HuH-7.5 (cell line): ENCODE measurements around the gene GALNT18.
A peak's percentile ranks its signal among the peaks of the same experiment; 100 is the strongest.
"Not testable (repeated sequence)": the region's sequence is repeated elsewhere in the genome, so short reads cannot be mapped to it uniquely, and the experiment has no call there.

Source experiments
- DNase-seq: peaks from one replicate; pipeline ENCODE4 v3.0.0; 2011; ENCODE audit warnings: low spot score

Gene GALNT18

GRCh38 chr11:11458485-11458884 lies 163.3 kb downstream of the GALNT18 start:
- no peak for DNase-seq

DNA sequence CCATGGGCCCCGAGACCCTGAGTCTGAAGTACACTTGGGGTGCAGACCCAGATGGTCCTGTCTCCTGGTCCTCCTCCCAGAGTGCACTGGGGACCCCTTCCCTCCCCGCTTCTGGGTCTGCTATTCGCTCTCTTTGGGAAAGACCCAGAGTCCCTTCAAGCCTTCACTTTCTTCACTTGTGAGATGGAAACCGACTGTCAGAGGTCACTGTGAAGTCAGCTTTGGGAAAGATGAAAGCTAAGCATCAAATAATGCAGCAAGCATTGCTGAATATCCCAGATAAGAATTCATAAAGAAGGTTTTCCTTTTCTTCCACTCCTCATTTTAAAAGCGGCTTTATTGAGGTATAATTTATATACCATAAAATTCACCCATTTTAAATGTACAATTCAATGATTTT lies 163.8 kb downstream of the GALNT18 start:
- DNase-seq, result no peak

DNA sequence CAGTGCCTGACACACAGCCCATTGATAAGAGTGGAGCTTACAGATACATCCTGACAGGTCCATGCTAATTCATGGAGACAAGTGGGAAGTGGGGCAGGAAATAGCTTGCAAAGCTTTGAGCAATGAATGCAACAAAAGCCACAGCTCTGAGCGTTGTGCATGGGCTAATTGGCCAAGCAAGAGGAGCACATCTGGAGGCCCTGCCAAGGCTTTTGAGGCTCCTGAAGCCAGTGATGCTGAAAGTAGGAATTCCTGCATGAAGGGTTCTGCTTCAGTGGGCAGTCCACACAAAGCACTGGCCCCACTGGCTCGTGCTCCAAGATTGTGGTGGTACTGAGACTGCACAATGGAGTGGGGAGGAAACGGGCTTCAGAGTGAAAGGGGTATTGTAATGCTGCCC lies 164.9 kb downstream of the GALNT18 start:
- no peak for DNase-seq

GRCh38 chr11:11454671-11455223 lies 167.1 kb downstream of the GALNT18 start:
- DNase-seq, result no peak

DNA sequence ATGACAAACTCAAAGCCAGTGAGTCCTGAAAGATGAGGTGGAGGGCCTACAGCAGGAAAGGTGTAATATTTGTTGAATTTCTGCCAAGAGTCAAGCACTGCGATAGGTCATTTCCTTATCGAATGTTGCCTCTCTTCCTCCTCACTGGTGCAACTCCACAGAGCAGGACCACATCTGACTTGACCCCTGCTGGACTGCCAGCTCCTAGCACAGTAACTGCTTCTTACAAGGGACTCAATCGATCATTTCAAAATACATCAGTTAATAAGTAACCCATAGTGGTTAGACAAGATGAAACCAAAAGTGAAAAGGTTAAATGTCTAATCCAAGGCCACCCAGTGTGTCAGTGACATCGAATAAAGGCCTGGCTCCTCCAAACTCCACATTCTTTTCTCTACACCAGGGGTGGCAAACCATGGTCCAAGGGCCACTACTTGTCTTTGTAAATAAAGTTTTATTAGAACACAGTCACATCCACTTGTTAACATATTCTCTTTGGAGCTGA lies 170.3 kb downstream of the GALNT18 start:
- DNase-seq, result peak; percentile 19

- no peak for DNase-seq
These were observed 171.0 kb downstream of the GALNT18 start for GRCh38 chr11:11450744-11451362.

- no peak for DNase-seq
These were observed 172.5 kb downstream of the GALNT18 start for GRCh38 chr11:11449327-11449726.

DNA sequence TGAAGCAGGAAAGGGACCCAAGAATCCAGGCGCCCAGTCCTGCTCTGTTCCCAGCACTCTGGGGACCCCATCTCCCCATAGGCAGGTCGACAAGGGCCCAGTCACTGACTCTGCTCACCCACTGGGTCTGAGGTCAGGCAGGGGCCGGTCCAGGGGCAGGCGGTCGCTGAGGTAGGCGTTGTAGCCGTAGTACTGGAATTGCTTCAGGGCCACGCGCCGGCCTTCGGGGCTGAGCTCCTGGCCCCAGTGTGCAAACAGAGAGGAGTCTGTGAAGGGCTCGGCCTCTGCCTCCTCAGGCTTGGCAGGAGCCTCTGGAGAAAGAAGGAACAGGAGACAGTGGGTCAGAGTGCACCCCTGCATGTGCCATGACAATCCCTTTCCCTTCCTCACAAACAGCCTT lies 173.2 kb downstream of the GALNT18 start:
- DNase-seq, result no peak

GRCh38 chr11:11447601-11448000 lies 174.2 kb downstream of the GALNT18 start:
- not testable (repeated sequence) for DNase-seq

DNA sequence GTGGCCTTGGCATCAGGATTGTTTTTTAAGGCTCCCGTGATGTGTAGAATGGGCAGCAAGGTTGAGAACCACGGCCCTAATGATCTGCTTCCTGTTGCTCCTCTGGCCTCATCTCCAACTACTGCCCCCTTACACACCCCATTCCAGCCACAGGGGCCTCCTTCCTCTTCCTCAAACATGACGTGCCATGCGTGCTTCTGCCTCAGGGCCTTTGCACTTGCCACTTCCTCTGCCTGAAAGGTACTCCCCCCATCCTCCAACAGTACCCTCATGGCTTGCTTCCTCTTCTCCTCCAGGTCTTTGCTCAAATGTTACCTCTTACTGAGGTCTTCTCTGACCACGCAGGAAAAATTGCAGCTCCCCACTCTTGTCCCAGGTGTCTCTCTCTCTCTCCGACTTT lies 174.8 kb downstream of the GALNT18 start:
- no peak for DNase-seq

GRCh38 chr11:11446564-11446963 lies 175.2 kb downstream of the GALNT18 start:
- DNase-seq, result no peak

DNA sequence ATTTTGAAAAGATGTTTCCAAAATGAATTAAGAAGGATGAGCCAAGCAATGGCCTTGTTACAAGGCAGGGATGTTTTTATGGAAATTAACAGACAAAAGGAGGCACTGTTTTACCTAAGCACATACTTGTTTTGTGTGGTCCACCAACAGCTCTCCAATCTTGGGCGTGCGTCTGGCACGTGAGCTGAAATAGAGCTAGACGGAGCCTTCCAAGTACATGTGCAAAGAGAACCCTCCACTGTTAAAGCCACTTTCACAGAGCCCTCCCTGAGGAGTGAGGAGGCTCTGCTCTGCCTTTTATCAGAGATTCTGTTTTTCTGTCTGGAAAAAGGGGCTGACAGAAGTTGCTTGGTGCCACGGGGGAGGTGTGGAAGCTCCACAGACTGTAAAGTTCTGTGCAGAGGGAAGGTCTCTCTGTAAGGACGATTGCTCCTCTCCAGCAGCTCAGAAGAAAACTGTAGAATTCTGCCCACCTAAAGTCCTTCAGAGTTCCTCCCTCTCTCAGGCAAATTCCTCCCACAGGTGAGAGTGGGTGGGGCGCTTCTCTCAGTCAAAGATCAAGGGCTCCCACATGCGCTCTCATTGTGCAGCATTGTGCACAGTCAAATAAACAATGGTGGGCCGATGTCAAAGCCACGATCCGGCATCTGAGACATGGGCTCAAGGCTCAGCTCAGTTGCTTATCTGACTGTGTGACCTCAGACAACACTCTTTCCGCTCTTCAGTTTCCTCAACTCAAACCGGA lies 176.2 kb downstream of the GALNT18 start:
- no peak for DNase-seq

GRCh38 chr11:11444804-11445131 lies 177.0 kb downstream of the GALNT18 start:
- DNase-seq, result no peak

DNA sequence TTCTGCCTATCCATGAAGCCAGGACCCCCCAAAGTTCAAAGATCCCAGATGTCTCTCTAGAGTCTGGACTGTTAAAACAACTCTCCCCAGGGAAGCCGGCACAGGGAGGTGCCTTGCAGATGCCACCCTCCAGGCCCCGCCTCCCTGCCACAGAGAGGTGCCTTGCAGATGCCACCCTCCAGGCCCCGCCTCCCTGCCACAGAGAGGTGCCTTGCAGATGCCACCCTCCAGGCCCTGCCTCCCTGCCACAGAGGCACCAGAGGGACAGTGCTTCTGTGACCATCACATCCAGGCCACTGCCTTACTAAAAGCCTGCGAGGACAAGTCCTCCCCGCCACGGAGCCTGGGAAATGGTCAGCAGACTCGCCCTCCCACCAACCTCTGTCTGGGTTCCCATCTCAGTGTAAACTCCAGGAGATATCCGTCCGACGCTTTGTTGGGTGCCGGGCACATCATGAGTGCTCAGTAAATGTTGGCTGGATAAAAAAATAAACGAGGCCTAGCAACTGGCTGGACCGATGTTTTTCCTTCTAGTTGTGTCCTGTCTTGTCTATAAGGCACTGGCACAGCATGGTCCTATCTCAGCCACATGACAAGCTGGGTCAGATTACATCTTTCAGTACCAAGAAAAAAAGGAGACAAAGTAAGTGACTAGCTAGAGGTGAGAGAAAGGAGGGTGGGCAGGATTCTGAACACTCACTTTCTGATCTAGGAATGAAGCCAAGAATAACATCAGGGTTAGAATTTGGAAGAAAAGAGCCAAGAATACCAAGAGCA lies 177.6 kb downstream of the GALNT18 start:
- no peak for DNase-seq

GRCh38 chr11:11442791-11443190 lies 179.0 kb downstream of the GALNT18 start:
- no peak for DNase-seq

DNA sequence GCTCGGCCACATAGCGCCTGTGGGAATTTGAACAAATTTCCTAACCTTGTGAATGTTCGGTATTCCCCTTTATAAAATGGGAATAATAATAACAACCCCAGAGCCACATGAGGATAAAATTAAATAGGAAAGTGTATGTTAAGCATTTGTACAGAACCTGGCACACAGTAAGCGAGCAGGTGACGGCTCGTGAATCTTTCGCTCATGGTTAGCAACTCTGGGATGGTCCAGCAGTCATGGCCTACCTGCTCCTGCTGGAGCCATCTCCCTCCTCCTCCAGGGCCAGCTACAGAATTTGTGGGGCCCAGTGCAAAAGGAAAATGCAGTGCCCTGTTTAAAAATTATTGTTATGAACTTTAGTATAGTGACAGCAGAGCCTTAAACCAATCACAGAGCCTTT lies 180.3 kb downstream of the GALNT18 start:
- no peak for DNase-seq

DNA sequence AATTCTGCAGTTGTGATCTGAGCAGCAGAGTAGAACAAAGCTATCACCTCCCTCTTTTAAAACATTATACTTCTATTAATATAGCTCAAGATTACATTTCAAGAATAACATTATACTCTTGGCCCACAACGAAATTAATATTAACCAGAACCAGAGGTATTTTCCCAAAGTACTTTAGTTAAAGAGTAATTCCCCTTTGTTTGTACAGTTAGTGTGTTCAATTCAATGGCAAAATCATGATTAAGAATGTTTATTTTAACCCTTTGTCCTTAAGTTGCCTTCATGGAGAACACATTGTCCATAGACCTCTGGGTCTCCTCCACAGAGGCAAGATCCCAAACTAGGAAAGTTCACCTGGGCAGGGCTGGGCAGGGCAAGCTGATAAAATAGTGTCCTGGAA lies 180.7 kb downstream of the GALNT18 start:
- DNase-seq, result no peak

DNA sequence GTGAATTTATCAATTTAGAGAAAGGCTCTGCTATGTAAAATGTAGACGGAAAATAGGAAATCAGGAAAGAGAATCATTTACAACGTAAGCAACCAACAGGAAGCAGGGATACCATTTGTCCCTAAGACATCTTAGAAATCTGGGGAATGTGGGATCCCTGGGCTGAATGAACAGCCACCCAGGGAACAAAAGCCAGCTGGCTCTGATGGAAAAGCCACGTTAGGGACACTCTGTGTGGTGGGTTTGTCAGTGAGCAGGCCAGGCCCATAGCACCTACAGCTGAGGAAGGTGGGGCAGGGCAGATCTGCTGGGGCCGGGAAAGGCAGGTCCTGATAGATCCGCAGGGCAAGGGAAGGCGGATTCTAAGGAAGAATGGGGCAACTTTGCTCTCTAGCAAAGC lies 181.7 kb downstream of the GALNT18 start:
- no peak for DNase-seq

DNA sequence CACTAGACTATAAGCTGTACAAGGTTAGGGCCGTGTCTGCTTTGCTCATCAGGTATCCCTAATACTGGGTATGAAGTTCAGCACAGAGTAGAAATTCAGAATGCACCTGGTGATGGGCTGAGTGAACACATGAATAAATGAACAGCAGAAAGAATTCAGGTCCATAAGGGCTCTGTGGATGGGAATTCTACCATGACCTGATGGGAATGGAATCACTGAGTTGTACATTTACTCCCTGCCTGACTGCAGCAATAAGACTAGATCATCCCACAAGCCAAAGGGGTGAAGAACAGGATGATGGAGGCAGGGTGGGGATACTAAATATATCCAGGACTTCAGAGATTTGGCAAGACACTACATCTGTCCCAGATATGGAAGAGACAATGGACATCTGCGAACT lies 182.2 kb downstream of the GALNT18 start:
- DNase-seq, result no peak

DNA sequence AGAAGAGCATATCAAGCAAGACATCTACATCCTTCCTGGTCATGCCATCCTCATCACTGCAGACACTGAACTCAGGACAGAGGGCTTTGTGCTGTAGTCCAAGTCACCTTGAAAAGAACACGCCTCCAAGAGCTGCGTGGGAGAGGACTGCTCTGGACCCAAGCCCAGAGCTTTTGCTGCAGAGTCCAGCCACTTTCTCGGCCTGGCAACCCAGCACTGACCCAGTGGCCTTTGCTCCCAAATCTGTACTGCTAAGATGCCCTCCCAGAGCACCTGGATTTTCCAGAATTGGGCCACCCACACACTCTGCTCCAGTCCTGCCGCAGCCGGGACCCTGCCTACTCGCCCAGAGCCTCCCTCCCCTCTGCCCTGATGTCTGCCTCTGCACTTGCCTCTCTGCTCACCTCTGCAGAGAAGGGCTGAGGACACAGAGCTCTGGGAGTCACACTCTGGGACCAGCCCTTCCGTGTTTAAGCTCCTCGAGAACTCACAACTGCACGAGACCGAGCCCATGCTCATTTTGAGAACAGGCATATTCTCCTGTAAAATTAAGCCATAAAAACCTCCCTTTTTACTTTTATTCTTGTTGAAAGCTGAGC lies 185.0 kb downstream of the GALNT18 start:
- no peak for DNase-seq

DNA sequence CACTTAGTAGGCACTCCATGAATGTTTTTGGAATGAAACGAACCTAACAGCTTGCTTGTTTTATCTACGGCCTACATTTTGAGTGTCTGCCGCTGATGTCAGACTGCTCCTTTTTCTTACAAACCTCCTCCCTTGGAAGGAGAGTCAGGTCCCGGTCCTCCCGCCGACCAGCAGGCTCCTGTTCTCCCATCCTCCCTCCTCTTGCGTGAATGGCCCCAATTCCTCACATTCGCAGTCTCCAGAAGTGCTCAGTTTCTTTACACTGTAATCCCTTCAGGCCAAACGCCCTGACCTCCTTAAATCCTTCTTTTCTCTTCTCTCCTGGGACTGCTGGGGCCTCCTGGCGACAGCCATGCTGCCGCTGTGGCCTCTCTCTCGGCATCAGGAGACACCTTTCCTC lies 186.2 kb downstream of the GALNT18 start:
- no peak for DNase-seq

- no peak for DNase-seq
These were observed 187.8 kb downstream of the GALNT18 start for GRCh38 chr11:11433960-11434359.
